ENCODE results near the gene MAP3K1. TPM values are rescaled to one million over a fixed set of nuclear protein-coding genes. Genes with fewer than 3 reads are reported as not detected.

Gene MAP3K1
- total RNA-seq, 1 donor from 2014 or later, result 26.3 TPM

- Mint-ChIP-seq H3K4me3 (no peak overlapping the region), H3K27ac (ENCODE audit: unreplicated experiment) (no peak overlapping the region), H3K4me1 (peaks cover 47% of the 10 kb centered on the region), H3K36me3 (ENCODE audit: low read depth) (no peaks in the 10 kb centered on the region), H3K9me3 (no peaks in the 10 kb centered on the region), H3K27me3 (ENCODE audit: low read depth) (no peaks in the 10 kb centered on the region)
- TF ChIP-seq CTCF (conservative IDR thresholded peaks at IDR 0.05), result no peak
- no peak for DNase-seq (ENCODE audit: low read depth, low spot score)
These were observed 23.7 kb downstream of the MAP3K1 start for GRCh38 chr5:56839062-56839461.

- Mint-ChIP-seq H3K4me3 (no peak overlapping the region), H3K4me1 (peaks cover 54% of the 10 kb centered on the region), H3K36me3 (ENCODE audit: low read depth) (no peaks in the 10 kb centered on the region), H3K27ac (ENCODE audit: unreplicated experiment) (no peak overlapping the region), H3K27me3 (ENCODE audit: low read depth) (no peaks in the 10 kb centered on the region), H3K9me3 (no peaks in the 10 kb centered on the region)
- no peak for TF ChIP-seq CTCF (conservative IDR thresholded peaks at IDR 0.05)
- DNase-seq (ENCODE audit: low read depth, low spot score), result no peak
These were observed 25.2 kb downstream of the MAP3K1 start for GRCh38 chr5:56840597-56840996.

DNA sequence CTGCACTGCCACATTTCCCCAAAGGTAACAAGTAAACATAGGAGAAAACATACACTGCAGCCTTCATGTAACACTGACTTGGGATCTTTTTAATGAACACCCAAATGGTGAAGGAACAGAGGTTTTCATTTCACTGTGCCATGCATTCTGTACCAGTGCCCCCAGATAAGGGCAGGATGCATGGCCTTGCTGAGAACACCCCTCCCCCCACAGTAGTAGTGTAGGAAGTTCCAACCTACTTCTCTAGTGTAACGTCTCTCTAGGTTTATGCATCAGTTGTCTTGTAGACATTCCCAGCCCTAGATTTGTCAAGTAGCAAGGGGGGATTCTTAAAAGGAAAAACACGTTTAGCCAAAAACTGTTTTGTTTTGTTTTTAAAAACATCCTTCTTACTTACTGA lies 29.9 kb downstream of the MAP3K1 start:
- Mint-ChIP-seq H3K36me3 (ENCODE audit: low read depth) (no peaks in the 10 kb centered on the region), H3K4me3 (no peak overlapping the region), H3K4me1 (peaks cover 32% of the 10 kb centered on the region), H3K27me3 (ENCODE audit: low read depth) (no peaks in the 10 kb centered on the region), H3K9me3 (no peaks in the 10 kb centered on the region), H3K27ac (ENCODE audit: unreplicated experiment) (no peak overlapping the region)
- no peak for DNase-seq (ENCODE audit: low read depth, low spot score)
- TF ChIP-seq CTCF (conservative IDR thresholded peaks at IDR 0.05), result no peak

DNA sequence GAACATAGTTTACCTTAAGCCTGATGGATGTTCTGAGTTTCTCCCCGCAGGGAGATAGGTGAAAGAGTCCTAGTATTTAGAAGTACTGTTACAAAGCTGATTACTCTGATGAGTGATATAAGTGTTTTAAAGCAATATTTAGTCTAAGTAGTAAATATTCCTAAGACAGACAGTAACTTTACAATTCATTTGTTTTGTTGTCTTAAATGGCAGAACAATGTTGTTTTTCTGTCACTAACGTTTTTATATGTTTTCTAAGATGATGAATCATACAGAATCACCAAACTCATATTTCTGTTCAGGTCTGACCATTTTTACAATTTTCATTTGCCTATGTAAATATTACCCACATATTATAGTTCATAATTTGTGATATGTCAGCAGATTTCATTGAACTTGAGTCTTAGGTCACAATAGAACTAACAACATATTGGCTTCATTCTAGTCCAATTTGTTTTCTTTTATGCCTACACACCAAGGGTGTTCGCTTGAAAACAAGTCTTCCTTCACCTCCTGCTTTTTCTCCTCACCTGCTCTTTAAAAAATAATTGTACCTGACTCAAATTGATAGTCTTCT lies 30.6 kb downstream of the MAP3K1 start:
- H3K27me3 Mint-ChIP-seq (ENCODE audit: low read depth), result no peaks in the 10 kb centered on the region
- TF ChIP-seq CTCF (conservative IDR thresholded peaks at IDR 0.05), result no peak
- no peak overlapping the region for H3K4me3 Mint-ChIP-seq
- no peak for DNase-seq (ENCODE audit: low read depth, low spot score)
- peaks cover 32% of the 10 kb centered on the region for H3K4me1 Mint-ChIP-seq
- no peaks in the 10 kb centered on the region for H3K36me3 Mint-ChIP-seq (ENCODE audit: low read depth)
- no peaks in the 10 kb centered on the region for H3K9me3 Mint-ChIP-seq
- no peak overlapping the region for H3K27ac Mint-ChIP-seq (ENCODE audit: unreplicated experiment)

GRCh38 chr5:56848206-56848605 lies 32.9 kb downstream of the MAP3K1 start:
- H3K9me3 Mint-ChIP-seq, result no peaks in the 10 kb centered on the region
- no peak overlapping the region for H3K4me3 Mint-ChIP-seq
- H3K4me1 Mint-ChIP-seq, result peaks cover 37% of the 10 kb centered on the region
- TF ChIP-seq CTCF (conservative IDR thresholded peaks at IDR 0.05), result no peak
- no peaks in the 10 kb centered on the region for H3K36me3 Mint-ChIP-seq (ENCODE audit: low read depth)
- H3K27me3 Mint-ChIP-seq (ENCODE audit: low read depth), result no peaks in the 10 kb centered on the region
- H3K27ac Mint-ChIP-seq (ENCODE audit: unreplicated experiment), result no peak overlapping the region
- no peak for DNase-seq (ENCODE audit: low read depth, low spot score)

All from neural crest cell (in vitro differentiated cells).